ENCODE data around the gene PPP3CB.
"Not testable (repeated sequence)": the region's sequence is repeated elsewhere in the genome, so short reads cannot be mapped to it uniquely, and the experiment has no call there.

The PPP3CB gene

GRCh38 chr10:73413528-73414229 lies 82.1 kb downstream of the PPP3CB start, which contains the start of gene ANXA7:
TSS of gene ANXA7 (minus strand) at chr10:73414058. CDS start at chr10:73400856, 13,202 bp downstream.
- DNase-seq: peak; percentile 27

- DNase-seq: no peak
Measured at GRCh38 chr10:73413108-73413527, 82.7 kb downstream of the PPP3CB start.

- no peak for DNase-seq
Measured at GRCh38 chr10:73410897-73411296, 84.9 kb downstream of the PPP3CB start.

GRCh38 chr10:73408978-73409521 lies 86.8 kb downstream of the PPP3CB start:
- DNase-seq: no peak

GRCh38 chr10:73408061-73408460 lies 87.8 kb downstream of the PPP3CB start:
- no peak for DNase-seq

- no peak for DNase-seq
Measured at GRCh38 chr10:73407495-73407894, 88.3 kb downstream of the PPP3CB start.

GRCh38 chr10:73406846-73407245 lies 89.0 kb downstream of the PPP3CB start:
- DNase-seq: no peak

GRCh38 chr10:73405556-73405955 lies 90.3 kb downstream of the PPP3CB start:
- no peak for DNase-seq

GRCh38 chr10:73404690-73405089 lies 91.1 kb downstream of the PPP3CB start:
- DNase-seq: no peak

GRCh38 chr10:73401636-73402035 lies 94.2 kb downstream of the PPP3CB start:
- no peak for DNase-seq

GRCh38 chr10:73399063-73399462 lies 96.8 kb downstream of the PPP3CB start:
- no peak for DNase-seq

GRCh38 chr10:73398024-73398423 lies 97.8 kb downstream of the PPP3CB start:
- no peak for DNase-seq

GRCh38 chr10:73394325-73394724 lies 101.5 kb downstream of the PPP3CB start:
- DNase-seq: not testable (repeated sequence)

- DNase-seq: no peak
Measured at GRCh38 chr10:73388228-73388627, 107.6 kb downstream of the PPP3CB start.

GRCh38 chr10:73386583-73386982 lies 109.2 kb downstream of the PPP3CB start:
- DNase-seq: no peak

All from SIG-M5 (cell line).